Suppressor macrophage treated with lipopolysaccharide for 4 hours (primary cell): Measurements from ENCODE around the gene DDAH1.

Experiments
- DNase-seq: peaks from one replicate; pipeline ENCODE4 v3.0.0-alpha.2; 2020

Gene DDAH1

GRCh38 chr1:85322655-85323054 lies 142.3 kb downstream of the DDAH1 start:
- DNase-seq = no peak

- no peak for DNase-seq
Measured at GRCh38 chr1:85321237-85321964, 143.6 kb downstream of the DDAH1 start.

GRCh38 chr1:85320371-85321131 lies 144.4 kb downstream of the DDAH1 start:
- DNase-seq = no peak

GRCh38 chr1:85319931-85320330 lies 145.0 kb downstream of the DDAH1 start:
- DNase-seq = no peak

- DNase-seq = no peak
Measured at GRCh38 chr1:85319491-85319890, 145.5 kb downstream of the DDAH1 start.

- DNase-seq = no peak
Measured at GRCh38 chr1:85318217-85318616, 146.7 kb downstream of the DDAH1 start.

DNA sequence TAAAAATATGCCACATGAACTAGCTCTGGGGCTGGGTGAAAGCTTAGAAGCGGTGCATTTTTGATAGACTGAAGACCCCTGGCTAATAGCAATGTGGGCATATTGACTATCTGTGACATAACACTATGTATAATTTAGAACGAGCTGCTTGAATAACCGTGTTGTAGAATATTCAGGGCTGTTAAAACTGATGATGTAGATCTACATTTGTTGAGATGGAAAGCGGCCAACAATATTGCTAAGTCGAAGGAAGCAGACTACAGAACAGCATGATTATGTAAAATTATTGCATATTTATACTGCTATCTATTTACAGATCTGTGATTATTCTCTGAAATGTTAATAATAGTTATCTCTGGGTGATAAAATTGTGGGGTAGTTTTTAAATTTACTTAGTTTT lies 147.4 kb downstream of the DDAH1 start:
- no peak for DNase-seq

DNA sequence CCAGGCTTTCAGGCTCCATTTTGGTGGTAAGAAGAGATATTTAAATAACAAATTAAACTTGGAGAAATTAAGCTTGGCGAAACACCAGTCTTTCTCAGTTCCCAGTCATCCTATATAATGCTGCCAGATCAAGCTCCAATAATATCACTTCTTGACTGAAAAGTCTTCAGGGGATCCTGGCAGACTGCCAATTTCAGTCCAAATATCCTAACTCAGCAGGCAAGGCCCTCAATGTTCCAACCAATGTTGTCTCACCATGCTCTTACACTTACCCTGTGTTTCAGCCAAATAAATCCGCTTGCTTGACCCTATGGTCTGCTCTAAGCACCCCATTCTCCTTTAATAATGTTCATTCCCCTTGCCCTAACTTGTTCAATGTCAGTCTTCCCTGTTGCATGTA lies 148.6 kb downstream of the DDAH1 start:
- DNase-seq = no peak

- no peak for DNase-seq
Measured at GRCh38 chr1:85315789-85316188, 149.2 kb downstream of the DDAH1 start.

- no peak for DNase-seq
Measured at GRCh38 chr1:85314726-85315125, 150.2 kb downstream of the DDAH1 start.

DNA sequence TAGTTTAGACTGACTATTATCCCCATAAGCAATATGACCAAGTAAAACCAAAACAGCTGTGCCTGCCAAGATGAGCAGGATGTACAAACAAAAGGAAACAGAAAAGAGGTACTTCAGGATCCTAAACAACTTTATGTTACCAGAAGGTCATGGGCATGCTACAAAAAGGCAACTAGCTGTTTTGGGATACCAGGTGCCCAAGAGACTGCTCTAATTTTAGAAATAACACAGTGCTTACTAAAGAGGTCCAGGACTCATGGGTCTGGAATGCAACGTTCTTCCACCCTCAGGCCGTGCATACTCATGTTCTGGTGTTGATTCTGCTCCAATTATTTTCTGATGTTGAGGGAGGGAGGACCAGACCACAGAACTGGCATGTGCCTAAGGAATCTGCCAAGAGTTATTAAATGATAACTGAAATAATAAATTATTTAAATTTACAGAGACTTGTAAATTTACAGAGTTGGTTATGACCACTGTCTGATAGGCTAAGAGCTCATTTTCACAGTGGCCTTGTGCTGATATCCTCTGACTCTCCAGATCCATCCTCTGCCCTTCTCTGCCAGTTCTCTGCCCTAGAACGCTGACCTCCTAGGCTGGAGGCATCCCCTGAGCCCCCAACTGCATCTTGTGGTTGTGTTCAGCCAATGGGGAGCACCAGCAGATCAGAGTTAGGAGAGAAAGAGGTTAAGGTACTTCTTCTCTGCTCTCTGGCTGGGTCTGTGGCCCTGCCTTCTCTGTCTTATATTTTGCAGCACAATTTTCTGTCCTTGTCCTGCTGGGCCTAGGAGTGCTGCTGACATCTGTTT lies 150.9 kb downstream of the DDAH1 start:
- no peak for DNase-seq

GRCh38 chr1:85311818-85312217 lies 153.1 kb downstream of the DDAH1 start:
- no peak for DNase-seq

DNA sequence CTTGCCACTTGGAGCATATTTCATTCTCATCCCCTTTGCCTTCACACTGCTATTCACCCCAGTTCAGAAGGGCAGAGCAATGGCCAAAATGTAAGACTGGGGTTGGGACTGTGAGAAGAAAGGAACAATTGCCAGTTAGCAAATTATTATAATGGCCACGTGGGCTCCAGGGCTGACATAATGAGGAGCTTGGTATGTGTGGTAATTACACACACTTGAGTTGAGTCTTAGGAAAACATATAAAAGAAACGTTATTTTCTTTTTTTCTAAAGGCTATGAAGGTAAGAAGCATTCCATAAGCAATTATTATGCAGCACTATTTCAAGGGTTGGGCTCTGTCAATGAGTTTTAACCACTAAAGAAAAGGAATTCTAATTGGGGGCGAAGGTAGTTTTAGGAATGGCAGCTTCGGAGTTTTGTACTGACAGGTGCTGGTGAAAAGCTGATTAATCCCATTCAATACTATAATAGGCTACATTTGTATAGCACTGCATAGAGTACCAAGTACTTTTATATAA lies 156.1 kb downstream of the DDAH1 start:
- DNase-seq = no peak

DNA sequence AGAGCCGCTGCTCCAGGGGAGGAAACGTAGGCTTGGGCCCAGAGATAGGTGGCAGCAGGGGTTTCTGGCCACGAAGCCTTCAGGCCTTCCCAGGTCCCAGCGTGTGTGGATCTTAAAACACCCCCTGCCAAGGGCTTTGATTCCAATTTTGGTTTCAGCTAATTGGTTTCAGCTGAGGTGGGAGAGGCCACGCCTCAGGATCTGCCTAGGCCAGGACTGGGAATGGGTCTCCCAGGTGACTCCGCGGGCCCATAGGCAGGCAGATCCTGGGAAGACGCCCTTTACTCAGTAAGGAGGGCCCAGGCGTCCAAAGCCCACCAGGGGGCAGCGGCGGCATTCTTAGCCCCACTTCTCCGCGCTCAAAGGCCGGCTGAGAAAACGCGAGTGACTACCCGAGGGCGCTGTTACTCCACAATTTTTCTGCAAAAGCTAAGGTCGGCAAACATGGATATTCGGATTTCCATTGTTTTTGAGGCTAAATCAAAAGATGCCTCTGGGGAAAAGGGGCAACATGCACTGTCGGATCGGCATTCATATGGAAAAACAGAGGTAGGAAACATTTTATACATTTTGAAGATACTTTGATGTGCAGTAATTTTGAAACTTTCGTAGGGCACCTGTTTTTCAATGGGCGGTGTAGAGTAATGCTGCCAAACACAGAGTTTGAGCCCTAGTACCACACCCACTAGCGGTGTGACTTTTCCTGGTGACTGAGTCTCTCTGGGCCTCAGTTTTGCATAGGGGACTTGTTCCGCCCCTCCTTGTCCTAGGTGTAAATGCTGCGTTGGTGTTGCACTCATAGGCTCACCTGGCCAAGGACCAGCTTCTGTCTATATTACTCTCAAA lies 156.7 kb downstream of the DDAH1 start:
- DNase-seq = peak; percentile 65

DNA sequence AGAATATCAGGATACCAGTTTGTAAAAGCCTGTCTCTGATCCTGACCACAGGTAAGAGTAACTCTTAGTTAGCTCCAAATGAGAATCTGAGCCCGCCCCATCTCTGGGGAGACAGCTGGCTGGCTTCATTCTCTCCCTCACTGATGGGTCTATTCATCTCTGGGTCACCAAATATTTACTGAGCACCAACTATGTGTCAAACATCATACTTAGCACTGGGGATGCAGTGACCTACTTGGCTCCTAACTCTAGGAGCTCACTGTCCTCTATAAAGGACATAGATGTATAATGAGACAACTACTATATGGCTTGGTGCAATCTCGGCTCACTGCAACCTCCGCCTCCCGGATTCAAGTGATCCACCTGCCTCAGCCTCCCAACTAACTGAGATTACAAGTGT lies 158.7 kb downstream of the DDAH1 start:
- DNase-seq = no peak

DNA sequence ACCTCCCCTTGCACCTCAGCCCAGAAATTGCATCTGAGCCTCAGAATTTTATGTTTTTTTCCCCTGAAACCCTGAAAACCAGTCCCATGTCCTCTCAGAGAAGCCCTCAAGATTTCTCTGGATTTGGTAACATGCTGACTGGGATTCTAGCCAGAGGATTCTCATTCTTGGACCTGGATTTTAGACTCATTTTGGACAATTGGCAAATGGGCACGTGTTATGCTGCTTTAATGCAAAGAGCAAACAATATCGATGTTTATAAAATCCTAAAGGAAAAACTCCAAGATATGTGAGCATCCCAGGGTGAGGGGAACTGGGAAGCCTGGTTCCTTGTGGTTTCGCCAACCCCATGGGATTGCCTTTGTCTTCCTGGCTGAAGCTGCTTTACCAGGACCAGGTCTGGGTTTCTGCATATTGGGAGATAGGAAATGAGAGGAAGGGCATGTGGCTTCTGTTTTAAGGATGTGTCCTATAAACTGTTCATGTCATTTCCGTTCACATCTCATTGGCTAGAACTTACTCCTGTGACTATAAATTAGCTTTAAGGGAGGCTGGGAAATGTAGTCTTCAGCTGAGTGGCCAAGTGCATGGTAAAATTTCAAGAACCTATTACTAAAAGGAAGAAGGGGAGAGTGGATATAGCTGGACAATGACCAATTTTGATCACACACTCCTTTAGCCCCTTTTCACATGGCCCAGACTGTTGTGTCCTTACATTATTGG lies 161.4 kb downstream of the DDAH1 start:
- DNase-seq = no peak

GRCh38 chr1:85300140-85300539 lies 164.8 kb downstream of the DDAH1 start:
- DNase-seq = no peak

DNA sequence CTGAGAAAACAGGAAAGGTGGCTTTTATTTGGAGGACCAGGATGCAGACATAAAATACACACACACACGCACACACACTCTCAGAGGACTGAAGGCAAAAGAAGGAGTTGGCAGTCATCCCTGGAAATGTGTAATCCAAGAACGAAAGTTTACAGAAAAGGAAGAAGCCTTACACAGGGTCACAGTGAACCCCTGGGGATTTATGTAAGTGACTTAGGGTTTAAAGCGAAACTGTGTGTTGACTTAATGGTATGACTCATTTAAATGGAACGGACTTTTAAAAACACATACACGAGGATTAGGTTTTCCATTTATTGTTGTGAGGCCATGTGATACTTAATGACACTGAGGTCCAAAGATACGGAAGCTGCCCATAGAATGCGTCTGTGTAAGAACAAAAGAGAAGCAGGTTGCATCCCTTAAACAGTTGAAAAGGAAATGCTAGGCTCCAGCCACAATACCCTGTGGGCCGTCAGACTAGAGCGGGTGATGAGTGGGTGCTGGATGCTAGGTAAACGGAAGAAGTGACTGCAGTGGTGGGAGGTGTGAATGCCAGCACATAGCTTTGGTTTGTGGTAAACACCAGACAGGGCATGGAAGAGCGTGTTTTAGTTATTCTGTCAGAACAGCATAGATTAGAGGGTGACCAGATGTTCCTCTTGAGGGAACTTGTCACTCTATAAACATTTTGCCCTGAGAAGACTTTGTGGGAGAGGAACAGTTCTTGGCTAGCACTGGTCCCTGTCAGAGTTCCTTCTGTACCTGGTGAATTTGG lies 166.9 kb downstream of the DDAH1 start:
- no peak for DNase-seq

DNA sequence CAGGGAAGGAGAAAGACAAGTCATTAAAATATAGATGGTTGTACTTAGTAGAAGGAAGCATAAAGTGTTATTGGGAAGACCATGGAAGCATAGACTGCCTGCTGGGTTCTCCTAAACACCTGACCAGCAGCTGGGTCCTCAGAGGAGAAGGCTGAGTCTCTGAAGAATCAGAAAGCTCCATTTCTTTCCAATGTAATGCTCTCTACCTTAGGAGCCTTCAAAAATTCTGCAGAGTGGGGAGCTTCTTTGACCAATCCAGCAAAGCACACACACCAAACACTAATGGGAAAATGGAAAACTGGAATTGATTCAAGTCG lies 167.5 kb downstream of the DDAH1 start:
- no peak for DNase-seq

DNA sequence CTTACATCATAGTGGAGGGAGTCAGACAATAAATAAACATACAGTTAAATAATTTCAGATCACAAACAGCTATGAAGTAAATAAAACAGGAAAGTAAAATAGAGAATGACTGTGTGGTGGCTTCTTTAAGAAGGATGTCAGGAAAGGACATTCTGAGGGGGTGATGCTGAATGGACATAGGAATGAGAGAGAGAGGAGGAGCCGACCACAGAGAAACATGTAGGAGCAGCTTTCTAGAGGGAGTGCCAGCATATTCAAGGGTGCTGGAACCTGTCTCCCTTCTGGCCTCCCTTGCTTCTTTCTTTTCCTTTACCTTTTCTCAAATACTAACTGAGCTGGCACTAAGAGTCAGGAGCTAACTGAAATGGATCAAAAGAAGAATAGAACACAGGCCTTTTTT lies 168.0 kb downstream of the DDAH1 start:
- no peak for DNase-seq

- DNase-seq = no peak
Measured at GRCh38 chr1:85295654-85296053, 169.3 kb downstream of the DDAH1 start.
